HG03558 (cell line): ENCODE data around the gene PRM2.

Source experiments
- ATAC-seq: cut with Tn5 transposase; IDR thresholded peaks from one replicate; pipeline ENCODE4 v1.9.1; 2021; ENCODE audit warnings: moderate number of reproducible peaks; ENCODE audit not compliant: unreplicated experiment; ENCODE audit errors: extremely low read depth

The PRM2 gene

DNA sequence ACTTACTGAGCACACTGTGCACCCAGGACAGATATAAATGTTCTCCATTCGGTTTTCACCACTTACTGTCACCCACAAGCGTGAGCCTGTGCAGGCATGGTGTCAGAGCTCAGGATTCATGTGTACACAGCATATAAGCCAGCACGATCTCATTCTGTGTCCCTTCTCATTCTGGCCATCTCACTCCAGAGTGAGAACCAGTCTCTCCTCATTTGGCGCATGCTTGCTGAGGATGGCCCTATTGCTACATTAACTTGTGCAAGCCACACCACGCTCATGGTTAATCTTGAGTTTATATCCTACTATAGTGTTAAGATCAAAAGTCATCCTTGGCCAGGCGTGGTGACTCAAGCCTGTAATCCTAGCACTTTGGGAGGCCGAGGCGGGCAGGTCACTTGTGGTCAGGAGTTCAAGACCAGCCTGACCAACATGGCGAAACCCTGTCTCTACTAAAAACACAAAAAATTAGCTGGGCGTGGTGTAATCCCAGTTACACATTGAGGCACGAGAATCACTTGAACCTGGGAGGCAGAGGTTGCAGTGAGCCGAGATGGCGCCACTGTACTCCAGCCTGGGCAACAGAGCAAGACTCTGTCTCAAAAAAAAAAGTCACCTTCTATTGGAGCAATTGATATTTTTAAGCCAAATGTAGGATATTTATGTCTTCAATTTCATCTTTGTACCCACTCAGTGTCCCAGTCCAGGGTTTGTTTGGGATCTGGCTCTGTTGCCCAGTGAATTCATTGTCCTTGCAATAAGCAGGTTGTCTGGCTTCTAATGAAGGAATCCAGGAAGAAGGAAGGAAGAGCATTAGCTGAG is 41.2 kb downstream of the PRM2 start:
- no peak for ATAC-seq

DNA sequence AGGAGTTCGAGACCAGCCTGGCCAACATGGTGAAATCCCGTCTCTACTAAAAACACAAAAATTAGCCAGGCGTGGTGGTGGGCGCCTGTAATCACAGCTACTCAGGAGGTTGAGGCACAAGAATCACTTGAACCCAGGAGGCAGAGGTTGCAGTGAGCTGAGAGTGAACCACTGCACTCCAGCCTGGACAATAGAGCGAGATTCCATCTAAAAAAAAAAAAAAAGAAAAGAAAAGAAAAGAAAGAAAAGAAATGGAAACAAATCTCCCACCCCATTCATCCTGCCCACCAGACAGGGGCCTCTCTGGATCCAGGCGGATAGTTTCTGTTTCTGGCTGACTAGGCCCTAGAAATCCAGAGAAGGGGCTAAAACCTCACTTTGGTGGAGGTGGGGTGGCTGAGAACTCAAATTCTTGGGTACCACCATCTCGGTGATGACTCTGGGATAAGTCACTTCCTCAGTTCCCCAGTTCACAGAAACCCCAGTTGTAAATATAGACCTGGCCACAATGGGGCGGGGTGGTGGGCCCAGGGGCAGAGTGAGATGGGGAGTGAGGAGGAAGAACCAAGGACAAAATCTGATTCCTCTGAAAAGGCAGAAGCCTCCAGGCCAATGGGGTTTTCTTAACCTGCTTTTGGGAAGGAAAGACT is 42.4 kb downstream of the PRM2 start:
- ATAC-seq: no peak

DNA sequence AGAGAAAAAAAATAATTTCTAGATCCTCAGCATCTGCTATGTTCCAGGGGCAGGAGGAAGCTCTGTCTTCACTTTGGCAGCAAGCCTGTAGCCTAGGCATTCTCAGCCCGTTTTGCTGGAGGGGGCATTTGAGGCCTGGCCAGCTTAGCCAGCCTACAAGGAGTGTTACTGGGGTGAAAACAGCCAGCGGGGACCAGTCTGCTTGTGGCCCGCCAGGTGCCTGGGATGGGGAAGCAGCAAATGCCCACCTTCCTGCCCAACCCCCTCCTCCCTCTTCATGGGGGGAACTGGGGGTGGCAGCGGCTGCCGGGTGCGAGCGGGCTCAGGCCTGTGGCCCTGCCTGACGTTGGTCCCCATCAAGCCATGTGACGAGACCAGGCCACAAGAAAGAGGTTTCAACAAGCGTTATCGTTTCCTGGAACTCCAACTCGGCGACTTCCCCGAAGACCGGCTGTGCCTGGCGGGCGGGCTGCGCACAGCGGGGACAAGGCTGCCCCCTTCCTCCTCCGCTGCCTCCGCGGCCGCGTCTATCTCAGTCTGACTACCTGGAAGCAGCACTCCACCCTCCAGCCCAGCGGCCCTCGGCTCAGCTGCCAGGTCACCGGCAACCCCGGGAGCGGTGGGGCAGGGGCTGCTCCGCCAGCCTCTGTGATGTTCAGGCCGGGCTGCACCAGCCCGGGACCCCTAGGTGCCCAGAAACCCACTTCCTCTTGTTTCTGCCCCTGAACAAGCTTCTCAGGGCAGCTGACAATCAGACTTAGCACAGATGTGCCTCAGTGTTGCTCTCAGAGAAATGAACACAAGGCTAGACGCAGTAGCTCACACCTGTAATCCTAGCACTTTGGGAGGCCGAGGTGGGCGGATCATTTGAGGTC is 43.2 kb downstream of the PRM2 start:
- ATAC-seq: no peak

DNA sequence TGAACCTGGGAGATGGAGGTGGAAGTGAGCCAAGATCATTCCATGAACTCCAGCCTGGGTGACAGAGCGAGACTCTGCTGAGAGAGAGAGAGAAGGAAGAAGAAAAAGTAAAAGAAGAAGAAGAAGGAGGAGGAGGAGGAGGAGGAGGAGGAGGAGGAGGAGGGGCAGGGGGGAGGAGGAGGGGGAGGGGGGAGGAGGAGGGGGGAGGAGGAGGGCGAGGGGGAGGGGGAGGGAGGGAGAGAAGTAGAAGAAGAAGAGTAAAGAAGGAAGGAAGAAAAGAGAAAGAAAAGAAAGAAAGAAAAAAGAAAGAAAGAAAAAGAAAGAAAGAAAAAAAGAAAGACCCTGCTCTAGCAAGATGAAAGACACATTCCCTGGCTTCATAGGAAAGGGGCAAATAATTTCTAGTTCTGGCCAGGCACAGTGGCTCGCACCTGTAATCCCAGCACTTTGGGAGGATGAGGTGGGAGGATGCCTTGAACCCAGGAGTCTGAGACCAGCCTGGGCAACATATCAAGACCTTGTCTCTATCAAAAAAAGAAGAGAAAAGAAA is 43.9 kb downstream of the PRM2 start:
- no peak for ATAC-seq

DNA sequence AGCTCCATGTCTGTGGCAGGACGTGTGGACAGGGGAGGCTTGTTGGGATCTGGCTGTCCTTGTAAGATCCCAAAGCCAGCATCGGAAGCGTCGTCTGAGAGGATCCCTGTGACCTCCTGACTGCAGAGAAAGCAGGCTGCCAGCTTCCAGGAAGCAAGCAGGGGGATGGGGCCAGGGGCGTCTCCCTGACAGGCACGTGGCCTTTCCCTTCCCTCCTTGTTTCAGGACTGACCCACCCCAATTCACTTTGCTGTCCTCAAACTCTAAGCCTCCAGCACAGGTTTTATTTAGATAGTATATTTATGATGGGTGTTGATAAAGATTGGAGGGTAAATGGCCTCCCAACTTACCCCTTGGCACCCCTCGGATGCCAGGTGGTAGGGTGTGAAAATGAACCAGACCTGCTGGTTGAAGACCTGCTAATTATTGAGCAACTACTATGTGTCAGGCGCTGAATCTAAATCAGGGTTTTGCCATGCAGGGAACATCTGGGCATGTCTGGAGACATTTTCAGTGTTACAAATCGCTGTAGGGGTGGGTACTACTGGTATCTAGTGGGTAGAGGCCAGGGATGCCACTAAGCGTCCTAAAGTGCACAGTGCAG is 44.8 kb downstream of the PRM2 start:
- no peak for ATAC-seq

DNA sequence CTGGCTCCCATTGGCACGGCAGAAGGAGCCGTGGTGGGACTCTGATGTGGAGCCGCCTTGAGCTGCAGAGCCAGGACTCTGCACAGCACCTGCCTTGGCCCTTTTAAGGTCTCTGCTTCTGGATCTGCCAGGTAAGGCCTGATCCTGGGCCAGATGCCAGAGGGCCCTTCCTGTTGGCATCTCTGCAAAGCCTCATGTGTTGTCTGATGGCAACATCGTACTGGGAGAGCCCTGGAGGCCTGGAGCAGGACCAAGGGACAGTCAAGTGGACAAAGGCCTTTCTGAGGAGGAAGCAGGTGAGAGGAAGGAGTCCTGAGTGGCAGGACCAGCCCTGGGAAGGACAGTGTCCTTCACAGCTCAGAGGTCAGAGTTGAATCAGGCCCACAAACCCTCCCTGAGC is 46.4 kb downstream of the PRM2 start:
- ATAC-seq: no peak

DNA sequence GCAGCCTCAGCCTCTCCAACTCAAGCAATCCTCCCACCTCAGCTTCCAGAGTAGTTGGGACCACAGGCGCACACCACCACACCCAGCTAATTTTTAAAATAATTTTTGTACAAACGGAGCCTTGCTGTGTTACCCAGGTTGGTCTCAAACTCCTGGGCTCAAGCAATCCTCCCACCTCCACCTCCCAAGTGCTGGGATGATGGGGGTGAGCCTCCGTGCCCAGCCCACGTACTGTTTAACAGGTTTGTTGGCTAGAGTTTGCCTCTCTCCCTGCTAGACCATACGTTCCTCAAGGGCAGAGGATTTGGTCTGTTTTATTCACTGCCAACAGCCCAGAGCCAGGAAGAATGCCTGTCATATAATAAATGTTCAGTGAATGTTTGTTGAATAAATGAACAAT is 46.8 kb downstream of the PRM2 start:
- no peak for ATAC-seq

DNA sequence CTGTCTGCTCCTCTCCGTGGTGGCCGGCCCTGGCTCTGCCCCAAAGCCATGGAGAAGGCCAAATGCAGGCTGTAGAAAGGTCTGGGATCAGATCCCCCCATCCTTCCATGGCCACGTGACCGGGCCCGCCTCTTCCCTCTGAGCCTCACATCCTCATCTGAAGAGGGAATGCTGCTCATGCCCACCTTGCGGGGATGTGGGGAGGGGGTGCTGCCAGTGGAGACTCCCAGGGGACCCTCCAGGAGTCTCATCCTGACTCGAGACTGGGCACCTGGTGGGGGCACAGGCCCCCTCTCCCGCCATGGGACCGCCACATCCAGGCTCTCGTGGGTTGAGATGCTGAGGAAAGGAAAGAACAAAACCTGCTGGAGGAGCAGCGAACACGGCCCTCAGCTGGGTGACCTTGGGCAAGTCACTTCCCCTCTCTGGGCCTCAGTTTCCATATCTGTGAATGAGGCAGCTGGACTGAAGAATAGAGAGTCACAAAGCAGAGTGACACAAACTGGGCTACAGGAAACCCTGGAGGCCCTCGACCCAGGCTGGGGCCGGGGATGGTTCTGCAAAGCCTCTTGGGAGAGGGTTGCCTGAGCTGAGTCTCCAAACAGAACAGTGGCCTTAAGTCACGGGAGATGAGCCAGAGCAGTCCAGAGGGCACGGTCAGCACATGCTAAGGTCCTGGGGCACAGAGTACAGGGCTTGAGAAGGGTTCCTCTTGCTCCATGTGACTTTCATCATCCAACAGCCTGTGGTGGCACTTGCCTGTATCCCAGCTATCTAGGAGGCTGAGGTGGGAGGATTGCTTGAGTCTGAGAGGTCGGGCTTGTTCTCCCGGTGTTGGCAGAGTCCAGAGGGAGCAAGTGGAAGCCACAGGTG is 50.4 kb downstream of the PRM2 start:
- ATAC-seq: no peak
